Neuronal stem cell (in vitro differentiated cells): ENCODE measurements around the gene TRERF1.
"Not testable (repeated sequence)": the region's sequence is repeated elsewhere in the genome, so short reads cannot be mapped to it uniquely, and the experiment has no call there.

Experiments used
- DNase-seq: peaks from one replicate; pipeline ENCODE4 v3.0.0-alpha.2; 2013; ENCODE audit warnings: low spot score
- H2AFZ ChIP-seq: one replicate; pipeline ENCODE4 v1.6.1; 2013; ENCODE audit warnings: mild to moderate bottlenecking, low read length, inconsistent platforms
- H2AK5ac ChIP-seq: 2 replicates; pipeline ENCODE4 v1.6.1; 2013; ENCODE audit warnings: low read depth, mild to moderate bottlenecking, inconsistent platforms, low read length, moderate library complexity, mixed read lengths
- H2BK120ac ChIP-seq: 2 replicates; pipeline ENCODE4 v1.6.1; 2013; ENCODE audit warnings: low read depth, mild to moderate bottlenecking, inconsistent platforms, low read length, moderate library complexity, mixed read lengths
- H2BK12ac ChIP-seq: one replicate; pipeline ENCODE4 v1.6.1; 2013; ENCODE audit warnings: low read length, inconsistent platforms
- H2BK15ac ChIP-seq: 2 replicates; pipeline ENCODE4 v1.6.1; 2013; ENCODE audit warnings: mild to moderate bottlenecking, low read length, inconsistent platforms, mixed read lengths
- H2BK5ac ChIP-seq: one replicate; pipeline ENCODE4 v1.6.1; 2013; ENCODE audit warnings: inconsistent platforms, mild to moderate bottlenecking, low read length, moderate library complexity
- H3K14ac ChIP-seq: one replicate; pipeline ENCODE4 v1.6.1; 2013; ENCODE audit warnings: low read length, inconsistent platforms
- H3K18ac ChIP-seq: 2 replicates; pipeline ENCODE4 v1.6.1; 2013; ENCODE audit warnings: low read length, inconsistent platforms
- H3K23ac ChIP-seq: 2 replicates; pipeline ENCODE4 v1.6.1; 2013; ENCODE audit warnings: low read depth, mild to moderate bottlenecking, mixed read lengths, low read length, inconsistent platforms; ENCODE audit not compliant: poor library complexity
- H3K27ac ChIP-seq: replicated peaks from 3 replicates; pipeline ENCODE4 v1.5.1; 2013; ENCODE audit warnings: low read length, inconsistent platforms
- H3K27me3 ChIP-seq, 3 experiments: 2 replicates each; pipeline ENCODE4 v1.6.1; 2013; ENCODE audit warnings: low read length in 3 of 3, mild to moderate bottlenecking in 2 of 3, inconsistent platforms in 1 of 3, low read depth in 1 of 3, mixed read lengths in 1 of 3, moderate library complexity in 1 of 3; ENCODE audit not compliant: control insufficient read depth in 3 of 3, insufficient read depth in 3 of 3
- H3K36me3 ChIP-seq, 2 donors: replicated peaks in 1 of 2; 2 replicates each; pipeline ENCODE4 v1.6.1; 2013; ENCODE audit warnings: low read length in 2 of 2; ENCODE audit not compliant: control insufficient read depth in 2 of 2, insufficient read depth in 2 of 2
- H3K4ac ChIP-seq: 2 replicates; pipeline ENCODE4 v1.6.1; 2013; ENCODE audit warnings: inconsistent platforms, mild to moderate bottlenecking, low read length, moderate library complexity
- H3K4me1 ChIP-seq, 2 donors: 1 replicate in 1 of 2; 2 replicates in 1 of 2; pipeline ENCODE4 v1.6.1; 2013; ENCODE audit warnings: low read length in 2 of 2, low read depth in 1 of 2; ENCODE audit not compliant: control insufficient read depth in 2 of 2, insufficient read depth in 1 of 2
- H3K4me2 ChIP-seq: one replicate; pipeline ENCODE4 v1.6.1; 2013; ENCODE audit warnings: mild to moderate bottlenecking, low read length, inconsistent platforms; ENCODE audit not compliant: insufficient read depth, poor library complexity, severe bottlenecking
- H3K4me3 ChIP-seq, 2 donors: 2 replicates each; pipeline ENCODE4 v1.5.1; 2013; ENCODE audit warnings: low read length in 2 of 2, mild to moderate bottlenecking in 2 of 2, inconsistent platforms in 1 of 2, moderate library complexity in 1 of 2
- H3K79me1 ChIP-seq: one replicate; pipeline ENCODE4 v1.6.1; 2013; ENCODE audit warnings: low read depth, mild to moderate bottlenecking, inconsistent platforms, low read length, moderate library complexity
- H3K9ac ChIP-seq: one replicate; pipeline ENCODE4 v1.6.1; 2013; ENCODE audit warnings: mild to moderate bottlenecking, low read depth, low read length, inconsistent platforms; ENCODE audit not compliant: poor library complexity
- H3K9me3 ChIP-seq, 2 donors: replicated peaks in 1 of 2; 2 replicates each; pipeline versions ENCODE3 to v1.6.1; 2013; ENCODE audit warnings: low read length in 2 of 2, mild to moderate bottlenecking in 2 of 2, inconsistent platforms in 1 of 2, low read depth in 1 of 2, mixed read lengths in 1 of 2, moderate library complexity in 1 of 2; ENCODE audit not compliant: control insufficient read depth in 2 of 2, insufficient read depth in 1 of 2
- H4K8ac ChIP-seq: one replicate; pipeline ENCODE4 v1.6.1; 2013; ENCODE audit warnings: low read depth, mild to moderate bottlenecking, inconsistent platforms, low read length, moderate library complexity
- H4K91ac ChIP-seq: one replicate; pipeline ENCODE4 v1.6.1; 2013; ENCODE audit warnings: low read length, low read depth, mild to moderate bottlenecking, inconsistent platforms; ENCODE audit not compliant: poor library complexity
- WGBS, 2 donors: extraction: QIAGEN DNeasy Blood & Tissue Kit; methylation state at CpG; one replicate each; pipeline ENCODE4 v1.1.7; 2013; ENCODE audit warnings: missing lambda C conversion rate in 2 of 2, mixed read lengths in 1 of 2; ENCODE audit not compliant: insufficient read length in 2 of 2, insufficient replicate concordance in 1 of 2; ENCODE audit errors: extremely low coverage in 2 of 2; 5-methylcytosine and 5-hydroxymethylcytosine counted together

Gene TRERF1

GRCh38 chr6:42471142-42471541 is 19.4 kb upstream of the TRERF1 start:
- no peak overlapping the region for H2AK5ac ChIP-seq
- H3K9ac ChIP-seq = no peak overlapping the region
- no peak overlapping the region for H2BK5ac ChIP-seq
- H3K79me1 ChIP-seq = no peaks in the 10 kb centered on the region
- H2BK120ac ChIP-seq = no peak overlapping the region
- H3K4me1 ChIP-seq = peaks cover 0 to 20% of the 10 kb centered on the region in 2 donors
- no peak for DNase-seq
- peaks cover 0 to 28% of the 10 kb centered on the region in 2 donors for H3K9me3 ChIP-seq
- no peak overlapping the region for H3K14ac ChIP-seq
- H2BK15ac ChIP-seq = no peak overlapping the region
- H3K4ac ChIP-seq = no peak overlapping the region
- H3K4me3 ChIP-seq = no peak overlapping the region
- H2AFZ ChIP-seq = peak overlapping the region; percentile 76
- WGBS, 2 donors = no CpG with 5 or more reads among the region's 3 CpGs
- no peak overlapping the region for H3K23ac ChIP-seq
- no peaks in the 10 kb centered on the region for H3K36me3 ChIP-seq
- no peak overlapping the region for H3K18ac ChIP-seq
- H3K27ac ChIP-seq = no peak overlapping the region
- H4K91ac ChIP-seq = no peak overlapping the region
- H4K8ac ChIP-seq = no peak overlapping the region
- no peak overlapping the region for H2BK12ac ChIP-seq
- no peaks in the 10 kb centered on the region for H3K27me3 ChIP-seq
- no peak overlapping the region for H3K4me2 ChIP-seq

GRCh38 chr6:42468273-42468672 is 16.5 kb upstream of the TRERF1 start:
- no peak overlapping the region for H2BK15ac ChIP-seq
- H4K8ac ChIP-seq = no peak overlapping the region
- H3K9ac ChIP-seq = no peak overlapping the region
- H3K27ac ChIP-seq = no peak overlapping the region
- H2BK5ac ChIP-seq = no peak overlapping the region
- no CpG with 5 or more reads among the region's 1 CpG for WGBS, 2 donors
- H2AK5ac ChIP-seq = no peak overlapping the region
- H2AFZ ChIP-seq = no peak overlapping the region
- H2BK12ac ChIP-seq = no peak overlapping the region
- no peaks in the 10 kb centered on the region for H3K36me3 ChIP-seq
- peaks cover 0 to 20% of the 10 kb centered on the region in 2 donors for H3K4me1 ChIP-seq
- H3K4me3 ChIP-seq = no peak overlapping the region
- H3K4me2 ChIP-seq = no peak overlapping the region
- H3K79me1 ChIP-seq = no peaks in the 10 kb centered on the region
- no peak for DNase-seq
- no peak overlapping the region for H3K4ac ChIP-seq
- no peaks in the 10 kb centered on the region for H3K27me3 ChIP-seq
- H3K9me3 ChIP-seq = peaks cover 0 to 31% of the 10 kb centered on the region in 2 donors
- no peak overlapping the region for H3K23ac ChIP-seq
- H3K14ac ChIP-seq = no peak overlapping the region
- H3K18ac ChIP-seq = no peak overlapping the region
- H2BK120ac ChIP-seq = no peak overlapping the region
- no peak overlapping the region for H4K91ac ChIP-seq

- Histone ChIP-seq H2BK5ac (no peak overlapping the region), H3K4ac (no peak overlapping the region), H2AK5ac (no peak overlapping the region), H4K8ac (no peak overlapping the region), H3K27me3 (no peaks in the 10 kb centered on the region), H2BK12ac (no peak overlapping the region), H2BK15ac (no peak overlapping the region), H2BK120ac (no peak overlapping the region), H3K4me3 (peak overlapping the region in 1 of 2 donors; percentile 33), H3K27ac (no peak overlapping the region), H3K14ac (no peak overlapping the region), H3K18ac (no peak overlapping the region), H3K9me3 (peaks cover 0 to 31% of the 10 kb centered on the region in 2 donors), H3K36me3 (no peaks in the 10 kb centered on the region), H2AFZ (no peak overlapping the region), H3K9ac (no peak overlapping the region), H3K4me1 (peaks cover 0 to 20% of the 10 kb centered on the region in 2 donors), H3K79me1 (no peaks in the 10 kb centered on the region), H3K23ac (no peak overlapping the region), H4K91ac (no peak overlapping the region), H3K4me2 (no peak overlapping the region)
- no peak for DNase-seq
- WGBS, 2 donors = no CpG with 5 or more reads among the region's 1 CpG
Measured at GRCh38 chr6:42467651-42468050, 15.9 kb upstream of the TRERF1 start.

GRCh38 chr6:42466470-42466869 is 14.7 kb upstream of the TRERF1 start:
- not testable (repeated sequence) for H3K27me3 ChIP-seq, DNase-seq, H2BK5ac ChIP-seq, H3K4ac ChIP-seq, H3K79me1 ChIP-seq, H3K9ac ChIP-seq, H3K36me3 ChIP-seq, H4K8ac ChIP-seq, H3K18ac ChIP-seq, H2BK120ac ChIP-seq, H3K27ac ChIP-seq, H2AFZ ChIP-seq, H3K4me1 ChIP-seq, H2BK12ac ChIP-seq, H3K14ac ChIP-seq, H3K23ac ChIP-seq, H2AK5ac ChIP-seq, H2BK15ac ChIP-seq, H3K4me2 ChIP-seq, H3K4me3 ChIP-seq, H4K91ac ChIP-seq
- H3K9me3 ChIP-seq = peaks cover 0 to 31% of the 10 kb centered on the region in 2 donors
- WGBS, 2 donors = no CpG with 5 or more reads among the region's 28 CpGs
